SHP77 treated with DMSO at 0.1 percent for 48 hours (cell line): ENCODE results near the gene WDR81.
"Not testable (repeated sequence)": the region's sequence is repeated elsewhere in the genome, so short reads cannot be mapped to it uniquely, and the experiment has no call there.

ENCODE experiments used
- DNase-seq: peaks from one replicate; lab custom pipeline; 2025; lab: John Stamatoyannopoulos, UW

WDR81 gene

DNA sequence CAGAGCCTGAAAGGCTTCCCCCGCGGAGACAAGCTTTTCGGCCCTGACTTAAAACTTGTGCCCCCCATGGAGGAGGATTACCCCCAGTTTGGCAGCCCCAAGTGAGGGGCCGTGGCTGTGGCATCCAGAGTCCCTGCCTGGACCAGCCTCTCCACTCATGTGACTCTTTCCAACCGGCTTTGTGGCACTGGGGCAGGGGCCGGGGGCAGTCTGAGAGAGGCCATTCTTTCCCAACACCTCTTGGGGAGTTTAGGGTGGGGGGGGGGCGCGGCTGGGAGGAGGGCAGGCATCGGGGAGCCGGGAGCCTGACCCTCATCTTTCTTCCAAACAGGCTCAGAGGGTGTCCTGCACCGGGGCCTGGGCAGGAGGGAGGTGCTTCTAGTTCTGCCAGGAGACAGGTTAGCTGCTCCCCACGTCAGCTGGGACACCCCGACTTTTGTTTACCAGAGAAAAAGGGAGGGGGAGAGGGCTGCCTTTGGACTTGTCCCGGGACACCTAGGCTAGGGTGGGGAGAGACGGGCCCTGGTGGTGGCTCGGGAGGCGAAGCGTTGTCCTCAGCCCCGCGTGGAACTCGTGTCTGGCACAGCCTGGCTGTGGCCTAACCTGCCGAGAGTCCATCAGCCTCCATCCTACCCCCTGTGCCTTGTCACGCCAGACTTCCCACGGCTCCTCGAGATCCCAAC lies 30.1 kb downstream of the WDR81 start:
- no peak for DNase-seq

DNA sequence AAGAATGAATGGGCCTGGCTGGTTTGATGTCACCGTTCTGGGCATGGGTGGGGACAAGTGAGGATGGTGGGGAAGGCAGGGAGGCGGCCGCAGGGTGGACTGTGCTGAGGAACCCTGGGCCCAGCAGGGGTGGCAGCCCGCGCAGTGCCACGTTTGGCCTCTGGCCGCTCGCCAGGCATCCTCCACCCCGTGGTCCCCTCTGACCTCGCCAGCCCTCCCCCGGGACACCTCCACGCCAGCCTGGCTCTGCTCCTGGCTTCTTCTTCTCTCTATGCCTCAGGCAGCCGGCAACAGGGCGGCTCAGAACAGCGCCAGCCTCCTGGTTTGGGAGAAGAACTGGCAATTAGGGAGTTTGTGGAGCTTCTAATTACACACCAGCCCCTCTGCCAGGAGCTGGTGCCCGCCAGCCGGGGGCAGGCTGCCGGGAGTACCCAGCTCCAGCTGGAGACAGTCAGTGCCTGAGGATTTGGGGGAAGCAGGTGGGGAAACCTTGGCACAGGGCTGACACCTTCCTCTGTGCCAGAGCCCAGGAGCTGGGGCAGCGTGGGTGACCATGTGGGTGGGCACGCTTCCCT lies 30.8 kb downstream of the WDR81 start:
- no peak for DNase-seq

GRCh38 chr17:1755827-1756262 lies 31.3 kb downstream of the WDR81 start:
- DNase-seq = no peak

DNA sequence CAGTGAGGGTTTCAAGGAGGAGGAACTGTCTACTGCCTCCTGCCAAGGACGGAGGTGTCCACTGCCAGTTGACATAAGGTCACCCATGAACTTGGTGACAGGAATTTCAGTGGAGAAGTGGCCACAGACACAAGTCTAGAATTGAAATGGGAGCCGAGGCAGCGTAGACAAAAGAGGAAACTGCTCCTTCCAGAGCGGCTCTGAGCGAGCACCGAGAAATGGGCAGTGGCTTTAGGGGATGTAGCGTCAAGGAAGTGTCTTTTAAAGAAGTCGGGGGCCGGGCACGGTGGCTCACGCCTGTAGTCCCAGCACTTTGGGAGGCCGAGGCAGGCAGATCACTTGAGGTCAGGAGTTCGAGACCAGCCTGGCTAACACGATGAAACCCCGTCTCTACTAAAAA lies 34.3 kb downstream of the WDR81 start:
- no peak for DNase-seq

DNA sequence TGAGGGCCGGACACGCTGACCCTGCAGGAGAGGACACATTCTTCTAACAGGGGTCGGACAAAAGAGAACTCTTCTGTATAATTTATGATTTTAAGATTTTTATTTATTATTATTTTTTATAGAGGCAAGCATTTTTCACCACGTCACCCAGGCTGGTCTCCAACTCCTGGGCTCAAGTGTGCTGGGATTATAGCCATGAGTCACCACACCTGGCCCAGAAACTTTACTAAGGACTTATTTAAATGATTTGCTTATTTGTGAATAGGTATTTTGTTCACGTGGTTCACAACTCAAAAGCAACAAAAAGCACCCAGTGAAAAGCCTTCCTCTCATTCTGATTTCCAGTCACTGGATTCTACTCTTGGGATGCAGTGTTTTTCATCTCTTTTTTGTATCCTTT lies 35.0 kb downstream of the WDR81 start:
- DNase-seq = no peak

GRCh38 chr17:1762233-1762900 lies 37.9 kb downstream of the WDR81 start:
- peak; percentile 84 for DNase-seq

DNA sequence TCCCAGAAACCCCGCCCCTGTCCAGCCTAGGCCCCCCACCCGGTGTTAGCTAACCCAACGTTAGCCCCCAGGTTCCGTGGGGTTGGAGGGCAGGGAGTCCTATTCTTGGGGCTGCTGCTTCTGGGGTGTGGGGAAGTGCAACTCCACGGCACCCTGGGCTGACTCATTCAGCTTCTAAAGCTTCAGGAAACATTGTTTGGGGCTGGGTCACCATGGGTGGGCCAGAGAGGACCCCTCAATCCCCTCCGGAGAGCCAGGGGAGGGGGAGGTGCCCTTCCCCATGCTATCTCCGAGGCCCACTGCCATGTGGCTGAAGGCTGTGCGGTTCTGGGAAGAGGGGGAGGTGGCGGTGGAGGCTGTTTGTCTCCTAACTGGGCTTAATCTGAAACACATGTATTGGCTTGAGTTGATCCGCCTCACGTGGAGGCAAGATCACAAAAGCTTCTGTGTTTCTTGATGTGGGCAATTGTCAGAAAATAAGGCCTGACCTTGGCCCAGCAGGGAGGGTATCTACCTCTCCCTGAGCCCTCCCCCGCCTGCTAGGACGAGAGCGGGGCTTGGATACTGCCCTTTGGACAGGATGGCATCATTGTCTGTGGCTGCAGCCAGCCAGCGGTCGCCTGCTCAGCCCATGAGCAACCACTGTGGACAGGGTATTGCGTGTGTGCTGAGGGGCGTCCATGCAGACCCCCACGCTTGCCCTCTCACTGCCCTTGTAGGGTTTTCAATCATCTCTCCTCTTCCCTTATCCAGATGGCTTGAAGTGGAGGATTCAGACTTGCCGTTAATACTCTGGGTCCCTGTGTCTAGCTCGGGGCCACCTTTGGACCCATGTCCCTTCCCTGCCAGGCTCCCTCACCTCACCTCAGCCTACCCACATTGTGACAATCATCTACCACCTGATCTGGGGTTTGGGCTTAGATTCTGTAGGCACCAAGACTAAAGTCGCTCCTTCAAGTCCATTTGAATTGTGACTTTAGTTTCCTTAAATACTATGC lies 38.7 kb downstream of the WDR81 start:
- peak; percentile 53 for DNase-seq

- peak; percentile 51 for DNase-seq
Observed at GRCh38 chr17:1764284-1764683, 39.8 kb downstream of the WDR81 start.

DNA sequence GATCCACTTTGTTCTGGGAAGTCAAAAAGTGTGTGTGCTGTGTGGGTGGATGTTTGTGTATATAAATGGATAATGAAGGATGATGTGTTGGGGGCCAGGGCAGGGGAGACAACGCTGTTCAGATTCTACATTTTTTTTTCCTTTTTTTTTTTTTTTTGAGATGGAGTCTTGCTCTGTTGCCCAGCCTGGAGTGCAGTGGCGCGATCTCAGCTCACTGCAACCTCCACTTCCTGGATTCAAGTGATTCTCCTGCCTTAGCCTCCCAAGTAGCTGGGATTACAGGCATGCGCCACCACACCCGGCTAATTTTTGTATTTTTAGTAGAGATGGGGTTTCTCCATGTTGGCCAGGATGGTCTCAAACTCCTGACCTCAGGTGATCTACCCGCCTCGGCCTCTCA lies 40.2 kb downstream of the WDR81 start:
- DNase-seq = peak; percentile 51

DNA sequence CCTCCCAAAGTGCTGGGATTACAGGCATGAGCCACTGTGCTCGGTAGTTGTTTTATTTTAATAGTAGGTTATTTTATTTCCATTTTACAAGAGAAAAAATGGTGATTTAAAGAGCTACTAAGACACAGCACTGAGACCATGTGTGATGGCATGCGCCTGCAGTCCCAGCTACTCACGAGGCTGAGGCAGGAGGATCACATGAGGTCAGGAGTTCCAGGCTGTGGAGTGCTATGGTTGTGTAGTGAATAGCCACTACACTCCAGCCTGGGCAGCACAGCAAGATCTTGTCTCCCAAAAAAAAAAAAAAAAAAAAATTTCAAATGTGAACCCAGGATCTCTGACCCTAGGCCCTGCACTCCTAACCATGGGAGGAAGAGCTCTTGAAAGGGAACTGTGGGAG lies 41.1 kb downstream of the WDR81 start:
- DNase-seq = no peak

GRCh38 chr17:1766382-1767135 lies 42.1 kb downstream of the WDR81 start:
- no peak for DNase-seq

DNA sequence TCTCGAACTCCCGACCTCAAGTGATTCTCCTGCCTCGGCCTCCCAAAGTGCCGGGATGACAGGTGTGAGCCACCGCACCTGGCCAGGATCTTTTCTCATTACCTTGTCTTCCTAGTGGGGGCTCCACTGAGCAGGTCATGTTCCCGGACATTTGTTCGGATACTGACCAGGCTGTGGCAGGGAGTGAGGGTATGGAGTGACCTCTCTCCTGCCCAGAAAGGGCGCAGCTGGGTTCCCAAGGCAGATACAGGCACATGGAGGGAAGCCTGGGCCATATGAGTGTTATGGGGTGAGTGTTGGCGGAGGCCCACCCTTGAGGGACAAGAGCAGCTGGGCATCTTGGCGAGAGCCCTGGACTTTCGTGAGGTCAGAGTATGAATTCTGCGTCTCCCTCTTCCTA lies 42.9 kb downstream of the WDR81 start:
- no peak for DNase-seq

GRCh38 chr17:1769822-1770477 lies 45.4 kb downstream of the WDR81 start:
- DNase-seq = no peak

DNA sequence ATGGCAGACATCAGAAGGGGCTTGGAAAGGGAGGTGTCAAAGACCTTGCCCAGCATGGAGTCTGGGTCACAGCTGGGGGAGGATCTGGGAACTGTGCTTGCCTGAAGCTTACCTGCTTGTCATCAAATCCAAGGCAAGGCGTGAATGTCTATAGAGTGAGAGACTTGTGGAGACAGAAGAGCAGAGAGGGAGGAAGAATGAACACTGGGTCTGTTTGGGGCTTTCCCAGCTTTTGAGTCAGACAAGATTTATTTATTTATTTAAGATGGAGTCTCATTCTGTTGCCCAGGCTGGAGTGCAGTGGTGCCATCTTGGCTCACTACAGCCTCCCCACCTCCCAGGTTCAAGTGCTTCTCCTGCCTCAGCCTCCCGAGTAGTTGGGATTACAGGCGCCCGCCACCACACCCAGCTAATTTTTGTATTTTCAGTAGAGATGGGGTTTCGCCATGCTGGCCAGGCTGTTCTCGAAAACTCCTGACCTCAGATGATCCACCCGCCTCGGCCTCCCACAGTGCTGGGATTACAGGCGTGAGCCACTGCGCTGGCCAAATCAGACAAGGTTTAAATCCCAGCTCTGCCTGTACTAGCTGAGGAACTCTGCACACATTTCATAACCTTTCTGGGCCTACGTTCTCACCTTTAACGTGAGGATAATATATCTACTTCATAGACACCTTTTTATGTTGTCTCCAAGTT lies 48.6 kb downstream of the WDR81 start:
- DNase-seq = not testable (repeated sequence)

GRCh38 chr17:1773696-1774181 lies 49.2 kb downstream of the WDR81 start:
- DNase-seq = no peak

GRCh38 chr17:1774390-1775176 lies 50.1 kb downstream of the WDR81 start:
- no peak for DNase-seq

GRCh38 chr17:1776328-1776727 lies 51.8 kb downstream of the WDR81 start:
- DNase-seq = no peak

DNA sequence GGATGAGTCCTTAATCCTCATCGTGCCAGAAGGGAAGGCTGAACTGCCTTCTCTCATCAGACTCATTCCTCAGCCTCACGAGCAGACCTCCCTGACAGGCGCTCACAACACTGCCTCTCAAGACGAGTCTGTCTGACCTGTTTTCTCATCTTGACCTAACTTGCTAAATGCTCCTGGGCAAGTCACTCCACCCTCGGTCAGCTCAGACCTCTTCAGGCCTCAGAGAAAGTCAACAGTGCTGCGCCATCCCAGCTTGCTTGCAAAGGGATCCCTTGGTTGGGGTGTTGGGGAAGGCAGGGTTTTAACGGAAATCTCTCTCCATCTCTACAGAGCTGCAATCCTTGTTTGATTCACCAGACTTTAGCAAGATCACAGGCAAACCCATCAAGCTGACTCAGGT lies 52.4 kb downstream of the WDR81 start:
- DNase-seq = no peak

DNA sequence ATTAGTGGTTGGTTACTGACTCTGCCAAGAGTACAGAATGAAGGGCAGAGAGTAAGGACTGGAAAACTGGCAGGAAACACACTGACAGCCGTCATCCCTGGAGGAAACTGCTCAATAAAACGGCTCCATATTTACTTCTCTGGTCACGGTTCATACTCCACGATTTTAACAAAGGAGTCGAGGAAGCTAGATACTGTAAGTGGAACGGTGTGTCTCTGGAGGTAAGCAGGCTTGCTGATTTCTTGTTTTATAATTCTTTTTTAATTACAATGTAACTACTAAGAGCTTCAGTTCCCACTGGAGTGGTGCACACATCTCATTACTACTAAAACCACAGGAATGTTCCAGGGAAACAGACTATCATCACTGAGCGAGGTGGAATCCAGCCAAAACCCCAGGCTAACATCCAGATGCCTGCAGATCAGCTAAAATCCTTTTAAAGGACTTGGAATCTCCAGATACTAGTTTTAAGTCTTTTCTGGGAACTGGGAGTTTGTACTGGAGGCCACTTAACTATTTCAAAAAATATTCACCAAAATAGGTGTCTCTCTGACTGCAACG lies 55.1 kb downstream of the WDR81 start:
- no peak for DNase-seq
